KG1 (cell line): ENCODE results near the gene TOM1L2.
A peak's percentile ranks its signal among the peaks of the same experiment; 100 is the strongest.

Source experiments
- DNase-seq: peaks from one replicate; lab custom pipeline; 2025; lab: John Stamatoyannopoulos, UW

Gene TOM1L2

GRCh38 chr17:17847726-17848125 is 124.5 kb downstream of the TOM1L2 start:
- no peak for DNase-seq

GRCh38 chr17:17847118-17847689 is 125.0 kb downstream of the TOM1L2 start:
- no peak for DNase-seq

- no peak for DNase-seq
Measured at GRCh38 chr17:17846645-17847044, 125.6 kb downstream of the TOM1L2 start.

DNA sequence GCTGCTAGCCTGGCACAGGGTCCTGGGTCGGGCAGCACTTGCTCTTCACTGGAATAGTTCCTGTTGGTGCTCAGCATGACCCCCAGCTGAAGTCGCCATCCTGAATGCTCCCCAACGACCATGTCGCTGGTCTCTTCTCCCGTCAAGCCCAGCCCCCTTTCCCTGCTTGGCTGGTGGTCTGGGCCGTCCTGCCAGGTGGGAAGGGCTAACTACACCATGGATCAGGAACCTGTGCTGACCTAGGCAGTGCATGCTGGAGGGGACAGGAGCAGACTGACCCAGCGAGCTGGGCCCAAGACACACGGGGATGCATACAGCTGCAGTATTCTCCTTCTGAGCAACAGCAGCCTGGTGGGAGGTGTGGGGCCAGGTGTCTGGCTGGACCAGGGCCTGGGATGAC is 126.2 kb downstream of the TOM1L2 start:
- DNase-seq, result no peak

DNA sequence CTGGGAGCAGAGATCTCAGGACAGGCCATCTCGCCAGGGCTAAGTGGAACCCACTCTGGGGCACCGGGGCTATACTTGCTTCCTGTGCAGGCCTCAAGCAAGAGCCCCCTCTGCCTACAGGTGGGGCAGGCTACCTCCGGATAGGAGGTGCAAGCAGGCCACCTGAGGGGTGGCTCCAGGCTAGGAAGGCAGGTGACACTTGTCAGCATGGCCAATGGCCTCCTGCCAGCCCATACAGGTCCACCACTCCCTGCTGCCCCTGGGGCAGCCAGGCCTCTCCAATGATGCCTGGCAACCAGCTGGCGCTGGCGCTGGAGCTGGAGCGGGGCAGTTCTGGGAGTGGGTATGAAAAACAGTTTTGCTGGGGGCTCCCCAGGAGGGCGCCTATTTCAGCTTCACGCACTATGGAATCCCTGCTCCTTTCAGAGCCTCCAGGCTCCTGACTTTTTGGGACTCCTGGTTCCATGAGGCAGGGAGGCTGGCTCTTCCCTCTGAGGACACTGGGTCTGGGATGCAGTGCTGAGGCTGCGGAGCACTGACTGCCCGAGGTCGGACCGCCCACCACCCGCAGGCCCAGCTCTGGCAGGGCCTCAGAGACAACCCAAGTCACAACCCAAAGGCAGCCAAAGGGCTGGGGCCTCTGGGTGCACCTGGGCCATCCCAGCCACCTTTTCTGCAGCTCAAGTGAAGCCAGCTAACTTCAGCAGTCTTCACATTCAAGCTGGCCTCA is 127.0 kb downstream of the TOM1L2 start:
- no peak for DNase-seq

DNA sequence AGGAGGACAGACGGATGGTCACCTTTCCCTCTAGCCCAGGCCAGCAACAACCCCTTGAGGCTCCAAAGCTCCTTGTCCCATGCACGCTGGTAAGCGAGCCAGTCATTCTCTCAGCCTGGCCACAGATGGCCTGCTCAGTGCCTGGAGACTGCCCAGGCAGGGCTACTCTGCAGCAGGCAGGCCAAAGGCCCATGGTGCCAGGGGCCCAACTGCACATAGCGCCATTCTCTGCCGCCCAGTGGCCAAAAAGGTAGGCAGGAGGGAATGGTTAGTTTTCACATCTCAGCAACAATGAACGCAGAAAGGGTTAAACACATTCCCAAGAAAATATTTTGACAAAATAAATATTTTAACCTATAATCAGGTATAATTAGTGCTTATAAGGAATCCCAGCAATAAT is 127.7 kb downstream of the TOM1L2 start:
- no peak for DNase-seq

DNA sequence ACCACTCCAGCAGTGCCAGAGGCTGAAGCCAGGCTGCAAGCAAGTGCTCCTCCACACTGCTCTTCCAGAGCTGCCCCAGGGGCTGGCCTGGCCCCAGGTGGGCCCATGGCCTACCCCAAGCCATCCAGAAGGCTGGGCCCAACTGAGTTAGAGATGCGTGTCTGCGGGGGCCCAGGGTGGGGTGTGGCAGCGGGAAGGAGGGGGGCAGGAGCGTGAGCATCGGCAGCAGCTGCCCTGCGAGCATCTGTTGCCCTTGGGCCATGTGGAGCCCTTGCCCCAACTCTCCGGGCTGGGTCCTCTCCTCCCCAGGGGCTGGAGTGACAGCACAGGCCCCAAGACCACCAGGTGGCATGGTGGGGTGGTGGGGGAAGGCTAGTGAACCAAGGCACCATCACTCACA is 128.1 kb downstream of the TOM1L2 start:
- DNase-seq, result no peak

DNA sequence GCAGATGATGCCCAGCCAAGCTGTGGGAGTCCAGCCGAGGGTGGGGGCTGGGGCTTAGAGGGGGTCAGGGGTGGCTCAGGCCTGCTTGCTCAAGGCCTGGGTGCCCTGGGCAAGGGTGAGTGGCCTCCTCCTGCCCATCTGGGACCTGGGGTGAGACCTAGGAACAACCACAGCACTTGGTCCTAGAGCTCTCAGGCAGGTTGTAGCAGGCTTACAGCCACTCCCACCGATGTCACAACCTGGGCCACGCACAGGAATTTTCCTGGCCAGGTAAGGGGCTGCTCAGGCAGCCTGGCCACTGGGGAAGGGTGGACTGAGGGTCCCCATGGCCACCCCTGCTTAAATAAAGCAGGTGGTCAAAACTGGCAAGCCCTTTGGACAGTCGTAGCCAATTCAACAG is 129.1 kb downstream of the TOM1L2 start:
- DNase-seq, result no peak

GRCh38 chr17:17842111-17842876 is 129.9 kb downstream of the TOM1L2 start:
- DNase-seq, result no peak

- no peak for DNase-seq
Measured at GRCh38 chr17:17841601-17842025, 130.6 kb downstream of the TOM1L2 start.

DNA sequence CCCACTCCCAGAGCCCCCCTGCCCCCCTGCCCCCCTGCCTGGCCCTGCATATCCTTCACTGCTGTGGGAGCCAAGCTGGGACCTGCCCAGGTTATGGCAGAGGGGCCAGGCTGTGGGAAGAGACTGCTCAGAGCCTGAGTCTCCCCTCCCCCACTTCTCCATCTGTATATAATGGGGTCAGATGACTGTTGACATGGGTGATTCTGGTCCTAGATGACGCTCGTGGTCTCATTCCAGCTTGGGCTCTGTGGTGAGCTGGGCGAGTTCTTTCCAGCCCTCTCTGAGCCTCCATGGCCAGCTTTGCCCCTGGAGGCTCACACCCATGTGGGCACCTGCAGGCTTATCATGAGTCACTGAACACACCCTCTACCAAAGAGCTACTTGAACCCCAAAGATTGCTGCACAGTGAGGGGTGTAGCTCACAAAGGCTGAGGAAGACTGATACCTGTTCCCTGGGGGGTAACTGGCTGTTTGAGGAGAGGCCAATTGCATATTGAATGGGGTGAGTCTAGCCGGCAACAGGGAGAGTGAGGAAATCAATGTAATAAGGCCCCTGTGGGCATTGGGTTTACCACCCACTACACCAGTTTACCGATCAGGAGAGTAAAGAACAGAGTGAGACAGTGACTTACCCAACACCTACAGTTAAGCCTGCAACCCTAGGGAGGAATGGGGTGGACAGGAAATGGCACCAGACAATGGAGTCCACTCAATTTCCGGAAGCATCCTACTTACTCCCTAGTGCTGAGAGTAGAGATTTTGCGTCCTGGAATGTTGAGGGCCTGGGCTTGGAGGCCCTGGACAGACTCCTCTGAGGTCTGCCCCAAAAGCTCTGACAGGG is 131.2 kb downstream of the TOM1L2 start:
- no peak for DNase-seq

- no peak for DNase-seq
Measured at GRCh38 chr17:17839791-17840707, 132.2 kb downstream of the TOM1L2 start.

GRCh38 chr17:17837966-17838962 is 133.9 kb downstream of the TOM1L2 start:
- DNase-seq, result no peak

DNA sequence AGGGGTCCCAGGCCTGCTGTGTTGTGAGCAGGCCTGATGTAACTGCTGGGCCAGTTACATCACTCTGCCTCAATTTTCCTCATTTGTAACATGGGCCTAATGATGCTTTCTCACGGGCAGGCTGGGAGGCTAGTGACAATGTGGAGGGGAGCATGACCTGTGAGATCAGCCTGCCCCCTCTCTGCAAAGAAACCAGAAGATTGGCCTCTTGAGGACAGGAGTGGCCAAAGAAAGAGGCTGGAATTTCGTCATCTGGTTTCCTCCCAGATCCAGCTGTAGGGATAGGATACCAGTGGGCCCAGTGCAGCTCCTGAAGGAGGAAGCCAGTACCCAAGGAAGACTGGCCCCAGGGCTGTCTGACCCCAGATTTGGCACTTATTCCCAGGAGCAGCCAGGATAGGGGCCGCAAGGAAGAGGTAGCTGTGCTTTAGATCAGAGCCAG is 134.8 kb downstream of the TOM1L2 start:
- no peak for DNase-seq

GRCh38 chr17:17836818-17837379 is 135.3 kb downstream of the TOM1L2 start, which contains the start of gene SREBF1:
Gene SREBF1 (minus strand): TSS chr17:17836986. CDS start chr17:17836817, 169 bp downstream.
- DNase-seq, result no peak

GRCh38 chr17:17836250-17836817 is 135.9 kb downstream of the TOM1L2 start:
- DNase-seq, result peak; percentile 59

DNA sequence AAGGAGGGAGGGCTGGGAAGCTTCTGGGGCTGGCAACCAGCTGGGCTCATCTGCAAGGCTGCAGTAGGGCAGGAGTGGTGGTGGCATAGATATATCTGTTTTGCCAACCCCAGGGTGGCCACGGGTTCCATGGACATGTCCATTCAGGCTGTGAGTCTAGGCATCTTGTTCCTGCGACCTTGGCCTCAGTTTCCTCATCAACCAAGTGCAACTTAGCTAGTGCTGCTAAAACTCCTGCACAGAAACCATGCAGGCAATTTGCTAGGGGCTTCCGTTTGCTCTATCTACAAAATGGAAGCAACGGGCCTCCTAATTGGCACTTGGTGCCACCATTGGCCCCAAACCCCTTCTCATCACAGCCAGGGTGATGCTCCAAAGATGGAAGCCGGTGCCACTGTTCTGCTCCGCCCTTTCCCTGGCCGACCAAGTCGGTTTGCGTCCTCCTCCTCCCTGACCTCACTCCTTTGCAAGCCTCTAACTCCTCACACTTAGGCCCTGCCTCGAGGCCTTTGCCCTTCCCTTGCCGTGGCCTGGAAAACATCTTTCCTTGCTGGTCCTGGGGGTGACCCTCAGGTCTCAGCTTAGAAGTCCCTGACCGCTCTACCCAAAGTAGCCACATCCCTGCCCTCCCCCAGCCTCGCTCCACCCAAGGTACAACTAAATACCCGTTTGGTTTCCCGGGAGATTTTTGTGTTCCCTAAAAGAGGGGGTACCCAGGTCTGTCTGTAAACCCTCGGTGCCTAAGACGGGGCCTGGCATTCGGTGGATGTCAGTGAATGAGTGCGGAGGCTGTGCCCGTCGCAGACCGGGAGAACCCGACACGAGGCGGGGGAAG is 136.6 kb downstream of the TOM1L2 start:
- no peak for DNase-seq

GRCh38 chr17:17834974-17835373 is 137.2 kb downstream of the TOM1L2 start:
- no peak for DNase-seq
